Endothelial cell of umbilical vein (primary cell): ENCODE measurements around the gene EHMT1. TPM values are rescaled to one million over a fixed set of nuclear protein-coding genes. Genes with fewer than 3 reads are reported as not detected.

Experiments used
- BruUV-seq: library from RNA; stranded (reverse); fragments of 400-500 nt; replicated peaks from 2 replicates; lab custom pipeline; 2021; lab: Mats Ljungman, UMichigan
- CTCF ChIA-PET: fragments of 300-600, 350-600 bp; sonication (Branson Sonifier 250); formaldehyde crosslinking; loops from one replicate; lab custom pipeline; 2021; ENCODE audit warnings: antibody characterized with exemption, inconsistent platforms; lab: Charles Lee
- POLR2A ChIA-PET: fragments of 300-600, 350-600 bp; sonication (Branson Sonifier 250); formaldehyde crosslinking; loops from one replicate; lab custom pipeline; 2021; ENCODE audit warnings: antibody characterized with exemption, inconsistent platforms; lab: Charles Lee
- DNase-seq: peaks from one replicate; pipeline ENCODE4 v3.0.0-alpha.2; 2011; ENCODE audit warnings: low read depth, low spot score
- FAIRE-seq: peaks from 2 replicates; lab custom pipeline; 2011; peaks lifted over from hg19 to GRCh38; lab: Jason Lieb, UNC
- H2AFZ ChIP-seq: 2 replicates; pipeline ENCODE4 v1.6.0; 2012; ENCODE audit warnings: low read depth, low read length, control low read depth, inconsistent platforms
- H3K27ac ChIP-seq: 2 replicates; pipeline ENCODE4 v1.5.1; 2011; ENCODE audit warnings: low read depth, mild to moderate bottlenecking, control low read depth, low read length, moderate library complexity; ENCODE audit not compliant: insufficient read depth
- H3K27me3 ChIP-seq, 2 experiments: 2 replicates each; pipeline versions ENCODE4 v1.6.0 to v1.6.1; 2011; ENCODE audit warnings: low read length in 2 of 2, mixed read lengths in 1 of 2; ENCODE audit not compliant: control insufficient read depth in 2 of 2, insufficient read depth in 2 of 2
- H3K36me3 ChIP-seq, 2 experiments: 2 replicates in 1 of 2; 3 replicates in 1 of 2; pipeline ENCODE4 v1.5.1; 2011; ENCODE audit warnings: low read length in 2 of 2, mild to moderate bottlenecking in 1 of 2, moderate library complexity in 1 of 2; ENCODE audit not compliant: control insufficient read depth in 2 of 2, insufficient read depth in 2 of 2; ENCODE audit errors: extremely low read depth in 1 of 2
- H3K4me1 ChIP-seq: 3 replicates; pipeline ENCODE4 v1.5.1; 2011; ENCODE audit warnings: mild to moderate bottlenecking, low read length; ENCODE audit not compliant: control insufficient read depth, insufficient read depth; ENCODE audit errors: extremely low read depth
- H3K4me2 ChIP-seq: 2 replicates; pipeline ENCODE4 v1.6.1; 2011; ENCODE audit warnings: low read length, control low read depth, mixed read lengths; ENCODE audit not compliant: insufficient read depth
- H3K4me3 ChIP-seq, 3 experiments: fragments of 200-600 bp in 1 of 3; sonication (generic), shearing (Covaris generic) in 1 of 3; replicated peaks in 1 of 3; 2 replicates each; pipeline ENCODE4 v1.5.1; 2011 to 2016; ENCODE audit warnings: control low read depth in 3 of 3, low read length in 3 of 3, mild to moderate bottlenecking in 2 of 3, inconsistent platforms in 1 of 3, low read depth in 1 of 3, moderate library complexity in 1 of 3; ENCODE audit not compliant: insufficient read depth in 1 of 3
- H3K79me2 ChIP-seq: 2 replicates; pipeline ENCODE4 v1.6.0; 2012; ENCODE audit warnings: low read length, inconsistent platforms; ENCODE audit not compliant: control insufficient read depth, insufficient read depth
- H3K9ac ChIP-seq: replicated peaks from 2 replicates; pipeline ENCODE3; 2011; ENCODE audit warnings: low read length, control low read depth; ENCODE audit not compliant: insufficient read depth; ENCODE audit errors: extremely low read depth
- H3K9me1 ChIP-seq: replicated peaks from 3 replicates; pipeline ENCODE4 v1.6.0; 2011; ENCODE audit warnings: mild to moderate bottlenecking, low read length; ENCODE audit not compliant: control insufficient read depth, insufficient read depth; ENCODE audit errors: extremely low read depth
- H3K9me3 ChIP-seq: replicated peaks from 2 replicates; pipeline ENCODE4 v1.5.1; 2012; ENCODE audit warnings: low read length, inconsistent platforms; ENCODE audit not compliant: control insufficient read depth, insufficient read depth
- H4K20me1 ChIP-seq: replicated peaks from 2 replicates; pipeline ENCODE3; 2011; ENCODE audit warnings: mild to moderate bottlenecking, low read length; ENCODE audit not compliant: control insufficient read depth, insufficient read depth; ENCODE audit errors: extremely low read depth
- EZH2 ChIP-seq: IDR thresholded peaks from 2 replicates; pipeline ENCODE4 v1.6.1; 2012; ENCODE audit warnings: borderline replicate concordance, low read depth, mild to moderate bottlenecking, moderate library complexity, low read length, inconsistent platforms; ENCODE audit not compliant: severe bottlenecking
- FOS ChIP-seq: IDR thresholded peaks from 2 replicates; pipeline ENCODE4 v1.6.1; 2011; ENCODE audit warnings: mild to moderate bottlenecking, low read length, moderate library complexity, borderline replicate concordance; ENCODE audit not compliant: insufficient read depth
- GATA2 ChIP-seq: IDR thresholded peaks from 2 replicates; pipeline ENCODE4 v1.7.0; 2011; ENCODE audit warnings: low read depth, mild to moderate bottlenecking, moderate library complexity, mixed read lengths, low read length; ENCODE audit not compliant: insufficient read length, insufficient read depth
- JUN ChIP-seq: IDR thresholded peaks from 2 replicates; pipeline ENCODE4 v1.6.1; 2011; ENCODE audit warnings: borderline replicate concordance, low read depth; ENCODE audit not compliant: insufficient read length, insufficient read depth
- MYC ChIP-seq: IDR thresholded peaks from one replicate; pipeline ENCODE4 v1.6.1; 2011; ENCODE audit warnings: mild to moderate bottlenecking, low read depth, low read length
- POLR2A ChIP-seq: IDR thresholded peaks from 2 replicates; pipeline ENCODE4 v1.6.1; 2012; ENCODE audit warnings: low read depth, mild to moderate bottlenecking, control low read depth, low read length
- POLR2AphosphoS5 ChIP-seq: IDR thresholded peaks from 2 replicates; pipeline ENCODE4 v1.6.1; 2012; ENCODE audit warnings: low read depth, mild to moderate bottlenecking, control low read depth, low read length, moderate library complexity; ENCODE audit not compliant: insufficient read depth
- dilution Hi-C: fragments of 300-500 bp; cut with MboI; formaldehyde crosslinking; loops from one replicate; pipeline ENCODE4 v1.15.0; 2019; ENCODE audit warnings: low sequenced_read_pairs; ENCODE audit not compliant: extremely low pct_ligation_motif_present
- intact Hi-C: fragments of 100-400 bp; cut with micrococcal nuclease; formaldehyde crosslinking; loops from one replicate; pipeline ENCODE4 v1.10.0; 2022
- polyA plus RNA-seq, 4 experiments: library from polyadenylated mRNA; depleted of rRNA in 3 of 4; stranded (reverse) in 3 of 4; unstranded in 1 of 4; fragments of >200 nt; gene quantifications; 2 replicates each; pipeline versions ENCODE4 v1.2.1 to v1.2.3, GENCODE V29; 2011 to 2012; ENCODE audit warnings: missing spikeins in 1 of 4
- total RNA-seq: library from RNA; stranded (reverse); gene quantifications from 2 replicates; pipeline ENCODE4 v1.2.3, GENCODE V29; 2021
- TF ChIP-seq, protein P1 (sequence below): IDR thresholded peaks from 2 replicates; pipeline ENCODE4 v1.6.1; 2011; ENCODE audit not compliant: insufficient read depth, insufficient read length
- TF ChIP-seq, protein P2 (sequence below), 2 donors: IDR thresholded peaks; 1 replicate in 1 of 2; 2 replicates in 1 of 2; pipeline ENCODE4 v1.5.1; 2011; ENCODE audit warnings: low read length in 2 of 2, mild to moderate bottlenecking in 2 of 2, moderate library complexity in 2 of 2, control low read depth in 1 of 2, inconsistent platforms in 1 of 2, low read depth in 1 of 2; ENCODE audit not compliant: insufficient read depth in 1 of 2; ENCODE audit errors: extremely low read depth in 1 of 2

EHMT1 gene
- total and polyA plus RNA-seq, 2 donors (not counting 3 experiments of a cell fraction or from before 2014, with no cell fraction given), result 48.2 to 104 TPM

DNA sequence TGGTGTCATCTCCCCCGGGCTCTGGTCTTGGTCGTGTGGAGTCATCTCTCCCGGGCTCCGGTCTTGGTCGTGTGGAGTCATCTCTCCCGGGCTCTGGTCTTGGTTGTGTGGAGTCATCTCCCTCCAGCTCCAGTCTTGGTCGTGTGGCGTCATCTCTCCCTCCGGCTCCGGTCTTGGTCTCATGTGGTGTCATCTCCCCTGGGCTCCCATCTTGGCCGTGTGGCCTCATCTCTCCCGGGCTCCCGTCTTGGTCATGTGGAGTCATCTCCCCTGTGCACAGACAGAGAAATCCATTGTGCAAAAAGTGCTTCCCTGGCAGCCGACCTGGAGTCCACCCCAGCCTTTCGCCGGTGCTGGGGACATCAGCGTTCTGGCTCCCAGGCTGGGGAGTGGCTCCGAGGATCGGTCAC lies 167.7 kb downstream of the EHMT1 start:
- Histone ChIP-seq H3K4me3 (no peak overlapping the region), H3K36me3 (peaks cover 10 to 31% of the 10 kb centered on the region in 2 experiments), H3K4me2 (no peak overlapping the region), H3K27me3 (no peaks in the 10 kb centered on the region), H3K4me1 (no peaks in the 10 kb centered on the region), H3K9ac (no peak overlapping the region), H3K9me1 (no peaks in the 10 kb centered on the region), H3K27ac (no peak overlapping the region), H3K79me2 (no peaks in the 10 kb centered on the region), H4K20me1 (no peaks in the 10 kb centered on the region), H2AFZ (no peak overlapping the region), H3K9me3 (no peaks in the 10 kb centered on the region)
- ChIA-PET CTCF (no interaction called here), POLR2A (no interaction called here)
- intact Hi-C loops, result no loop called here
- BruUV-seq, result no TSS peak
- FAIRE-seq, result no peak
- dilution Hi-C loops, result no loop called here
- DNase-seq, result no peak
- TF ChIP-seq FOS (no peak), MYC (no peak), JUN (no peak), EZH2 (no peak), GATA2 (no peak), POLR2A (no peak), POLR2AphosphoS5 (no peak)
- TF ChIP-seq, protein P1, sequence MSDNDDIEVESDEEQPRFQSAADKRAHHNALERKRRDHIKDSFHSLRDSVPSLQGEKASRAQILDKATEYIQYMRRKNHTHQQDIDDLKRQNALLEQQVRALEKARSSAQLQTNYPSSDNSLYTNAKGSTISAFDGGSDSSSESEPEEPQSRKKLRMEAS, result no peak
- TF ChIP-seq, protein P2, sequence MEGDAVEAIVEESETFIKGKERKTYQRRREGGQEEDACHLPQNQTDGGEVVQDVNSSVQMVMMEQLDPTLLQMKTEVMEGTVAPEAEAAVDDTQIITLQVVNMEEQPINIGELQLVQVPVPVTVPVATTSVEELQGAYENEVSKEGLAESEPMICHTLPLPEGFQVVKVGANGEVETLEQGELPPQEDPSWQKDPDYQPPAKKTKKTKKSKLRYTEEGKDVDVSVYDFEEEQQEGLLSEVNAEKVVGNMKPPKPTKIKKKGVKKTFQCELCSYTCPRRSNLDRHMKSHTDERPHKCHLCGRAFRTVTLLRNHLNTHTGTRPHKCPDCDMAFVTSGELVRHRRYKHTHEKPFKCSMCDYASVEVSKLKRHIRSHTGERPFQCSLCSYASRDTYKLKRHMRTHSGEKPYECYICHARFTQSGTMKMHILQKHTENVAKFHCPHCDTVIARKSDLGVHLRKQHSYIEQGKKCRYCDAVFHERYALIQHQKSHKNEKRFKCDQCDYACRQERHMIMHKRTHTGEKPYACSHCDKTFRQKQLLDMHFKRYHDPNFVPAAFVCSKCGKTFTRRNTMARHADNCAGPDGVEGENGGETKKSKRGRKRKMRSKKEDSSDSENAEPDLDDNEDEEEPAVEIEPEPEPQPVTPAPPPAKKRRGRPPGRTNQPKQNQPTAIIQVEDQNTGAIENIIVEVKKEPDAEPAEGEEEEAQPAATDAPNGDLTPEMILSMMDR (IDR thresholded peaks at IDR 0.05; ENCODE audit: extremely low read depth in 1 of 2, insufficient read depth in 1 of 2, low read depth in 1 of 2, low read length in 2 of 2), result no peak
